Epithelial cell of esophagus (primary cell): ENCODE measurements around the gene ITPK1.

Source experiments
- DNase-seq: peaks from one replicate; pipeline ENCODE4 v3.0.0; 2010; ENCODE audit warnings: low read depth
- H3K4me3 ChIP-seq: 2 replicates; pipeline ENCODE4 v1.5.1; 2011; ENCODE audit warnings: mild to moderate bottlenecking, low read length, control low read depth
- TF ChIP-seq, protein P1 (sequence below): IDR thresholded peaks from 2 replicates; pipeline ENCODE4 v1.5.1; 2011; ENCODE audit warnings: low read depth, mild to moderate bottlenecking, low read length, control low read depth, inconsistent platforms; ENCODE audit not compliant: insufficient read depth; ENCODE audit errors: missing control alignments

ITPK1 gene

DNA sequence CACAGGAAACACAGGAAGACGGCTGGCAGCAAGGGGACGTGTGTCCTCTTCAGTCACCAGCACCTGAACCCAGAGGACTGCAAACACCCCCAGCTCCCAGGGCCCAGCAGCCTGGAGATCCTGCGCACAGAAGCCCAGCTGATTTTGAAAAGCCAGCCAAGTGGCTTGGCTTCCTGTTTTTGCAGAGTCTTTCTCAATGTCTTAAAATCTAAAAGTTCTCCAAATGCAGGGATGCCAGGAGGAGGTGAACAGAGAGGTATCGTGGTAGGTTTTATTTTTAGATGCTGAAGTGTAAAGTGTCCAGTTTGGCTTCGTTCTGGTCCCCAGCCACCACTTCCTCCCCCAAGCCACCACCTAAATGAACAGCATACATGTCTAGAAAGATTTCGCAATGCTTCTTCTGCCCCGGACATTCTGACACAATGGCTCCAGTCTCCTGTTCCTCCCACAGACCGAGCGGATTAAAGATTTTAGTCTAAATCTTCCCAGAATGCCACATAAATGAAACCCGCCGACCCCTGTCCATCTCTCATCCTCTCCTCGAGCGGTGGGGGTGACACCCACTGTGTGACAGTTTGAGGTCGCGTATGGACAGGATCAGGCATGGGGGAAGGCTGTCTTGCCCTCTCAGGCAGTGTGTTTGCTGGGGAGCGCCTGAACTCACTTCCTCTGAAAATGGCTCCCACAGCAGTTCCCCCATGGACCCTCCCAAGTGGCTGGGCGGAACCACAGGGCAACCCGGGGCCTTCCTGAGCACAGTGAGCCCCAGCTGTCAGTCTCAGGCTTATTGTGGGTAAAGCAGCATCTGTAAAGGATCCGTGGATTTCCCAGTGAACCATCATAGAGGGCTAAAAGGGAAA lies 41.6 kb downstream of the ITPK1 start:
- no peak overlapping the region for H3K4me3 ChIP-seq
- DNase-seq = peak; percentile 41

DNA sequence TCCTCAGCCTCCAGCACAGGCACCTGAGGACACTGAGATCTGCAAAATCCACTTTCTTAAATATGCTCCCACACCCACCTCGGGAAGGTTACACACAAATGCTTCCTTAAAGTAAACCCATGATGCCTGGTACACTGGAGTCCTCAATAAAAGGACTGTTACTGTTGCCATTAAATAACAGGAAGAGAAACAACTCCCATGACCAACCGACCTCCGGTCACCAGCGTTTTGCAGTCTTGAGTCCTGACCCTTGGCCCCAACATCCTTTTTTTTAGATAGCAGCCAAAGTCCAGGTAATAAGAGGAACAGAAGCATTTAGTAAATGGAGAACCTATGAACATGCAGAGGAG lies 42.4 kb downstream of the ITPK1 start:
- no peak for DNase-seq
- TF ChIP-seq, protein P1, sequence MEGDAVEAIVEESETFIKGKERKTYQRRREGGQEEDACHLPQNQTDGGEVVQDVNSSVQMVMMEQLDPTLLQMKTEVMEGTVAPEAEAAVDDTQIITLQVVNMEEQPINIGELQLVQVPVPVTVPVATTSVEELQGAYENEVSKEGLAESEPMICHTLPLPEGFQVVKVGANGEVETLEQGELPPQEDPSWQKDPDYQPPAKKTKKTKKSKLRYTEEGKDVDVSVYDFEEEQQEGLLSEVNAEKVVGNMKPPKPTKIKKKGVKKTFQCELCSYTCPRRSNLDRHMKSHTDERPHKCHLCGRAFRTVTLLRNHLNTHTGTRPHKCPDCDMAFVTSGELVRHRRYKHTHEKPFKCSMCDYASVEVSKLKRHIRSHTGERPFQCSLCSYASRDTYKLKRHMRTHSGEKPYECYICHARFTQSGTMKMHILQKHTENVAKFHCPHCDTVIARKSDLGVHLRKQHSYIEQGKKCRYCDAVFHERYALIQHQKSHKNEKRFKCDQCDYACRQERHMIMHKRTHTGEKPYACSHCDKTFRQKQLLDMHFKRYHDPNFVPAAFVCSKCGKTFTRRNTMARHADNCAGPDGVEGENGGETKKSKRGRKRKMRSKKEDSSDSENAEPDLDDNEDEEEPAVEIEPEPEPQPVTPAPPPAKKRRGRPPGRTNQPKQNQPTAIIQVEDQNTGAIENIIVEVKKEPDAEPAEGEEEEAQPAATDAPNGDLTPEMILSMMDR = no peak
- no peak overlapping the region for H3K4me3 ChIP-seq

More for the DNA sequence above, 41.6 kb downstream of the ITPK1 start:
- TF ChIP-seq, protein P1 = no peak

DNA sequence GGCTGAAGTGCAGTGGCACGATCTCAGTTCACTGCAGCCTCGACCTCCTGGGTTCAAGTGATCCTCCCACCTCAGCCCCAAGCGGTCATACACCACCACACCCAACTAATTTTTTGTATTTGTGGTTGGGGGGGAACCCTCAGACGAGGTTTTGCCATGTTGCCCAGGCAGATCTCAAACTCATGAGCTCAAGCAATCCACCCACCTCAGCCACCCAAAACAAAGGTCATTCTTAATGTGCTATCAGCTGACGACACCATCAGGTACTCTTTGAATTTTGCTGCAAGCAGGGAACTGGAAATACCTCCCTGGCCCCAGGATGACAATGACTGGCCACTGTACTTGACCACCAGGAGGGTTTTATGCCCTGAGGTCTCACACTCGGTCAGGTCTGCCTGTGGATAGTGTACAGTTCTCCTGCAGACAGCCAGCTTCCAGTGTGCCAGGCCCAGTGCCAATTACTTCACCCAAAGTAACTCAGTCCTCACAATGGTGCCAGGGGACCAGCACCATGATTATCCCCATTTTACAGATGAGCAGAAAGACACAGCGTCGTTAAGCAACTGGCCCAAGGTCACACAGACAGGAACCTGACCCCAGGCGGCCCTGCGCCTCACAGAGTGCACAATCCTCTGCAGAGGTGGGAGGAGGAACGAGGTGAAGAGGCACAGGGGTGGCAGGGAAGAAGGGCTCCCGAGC lies 42.9 kb downstream of the ITPK1 start:
- TF ChIP-seq, protein P1 = no peak

DNA sequence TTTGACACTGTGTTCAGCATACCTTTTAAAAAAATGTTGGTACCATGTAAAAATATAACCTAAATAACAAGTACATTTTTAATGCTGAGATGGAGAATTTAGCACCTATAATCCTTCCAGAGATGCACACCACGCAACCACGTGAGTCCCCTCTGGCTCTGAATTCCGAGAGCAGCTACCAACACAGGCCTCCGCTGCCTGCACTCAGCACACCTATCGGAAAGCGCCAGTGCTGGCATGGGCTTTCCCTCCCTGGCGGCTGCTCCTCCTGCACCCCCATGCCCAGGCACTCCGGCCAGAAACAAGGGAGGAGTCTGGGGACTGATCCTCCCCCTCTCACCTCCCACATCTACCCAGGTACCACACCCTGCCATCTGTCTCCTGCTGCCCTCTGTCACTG lies 47.0 kb downstream of the ITPK1 start:
- no peak overlapping the region for H3K4me3 ChIP-seq
- TF ChIP-seq, protein P1 = no peak
- no peak for DNase-seq

More for the DNA sequence above, 42.9 kb downstream of the ITPK1 start:
- no peak for DNase-seq
- H3K4me3 ChIP-seq = no peak overlapping the region

DNA sequence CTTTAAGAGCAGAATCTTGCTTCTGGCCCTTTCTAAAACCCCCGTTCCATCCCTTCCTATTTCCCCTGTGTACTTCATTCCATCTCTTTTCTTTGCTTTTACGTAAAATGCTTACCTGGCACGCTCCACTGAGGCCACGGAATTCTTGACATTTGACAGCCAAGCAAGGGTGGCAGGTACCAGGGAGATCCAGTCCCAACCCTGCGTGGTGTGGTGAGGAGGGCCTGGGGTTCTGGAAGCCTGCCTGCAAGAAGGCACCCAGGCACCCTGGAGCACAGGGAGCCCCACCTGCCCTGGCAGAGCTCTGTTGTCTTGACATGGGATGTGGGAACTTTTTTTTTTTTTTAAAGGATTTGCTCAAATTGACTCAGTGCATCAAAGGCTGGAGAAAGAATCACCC lies 48.6 kb downstream of the ITPK1 start:
- TF ChIP-seq, protein P1 = no peak
- DNase-seq = no peak

DNA sequence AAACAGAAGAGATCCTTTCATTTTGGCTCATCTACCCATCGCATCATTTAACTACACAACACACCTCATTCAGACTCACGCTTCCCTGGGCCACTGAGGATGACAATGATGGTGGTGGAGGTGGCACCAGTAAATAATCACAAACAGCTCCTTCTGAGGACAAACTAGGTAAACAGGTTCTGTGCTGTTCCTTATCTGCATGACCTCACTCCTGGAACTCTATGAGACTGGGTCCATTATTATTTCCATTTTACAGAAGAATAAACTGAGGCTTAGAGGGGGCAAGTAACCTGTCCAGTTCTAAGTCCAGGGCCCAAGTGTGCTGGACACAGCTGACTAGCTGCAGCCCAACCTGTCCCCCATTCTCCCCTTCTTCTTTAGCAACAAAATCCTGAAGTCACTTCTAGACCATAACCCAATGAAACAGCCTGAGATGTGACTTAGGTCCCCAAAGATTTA lies 50.4 kb downstream of the ITPK1 start:
- TF ChIP-seq, protein P1 = no peak
- no peak for DNase-seq
- H3K4me3 ChIP-seq = no peak overlapping the region

More for the DNA sequence above, 48.6 kb downstream of the ITPK1 start:
- no peak overlapping the region for H3K4me3 ChIP-seq
